HG02970 (cell line): ENCODE results near the gene BLACAT1.
"Not testable (repeated sequence)": the region's sequence is repeated elsewhere in the genome, so short reads cannot be mapped to it uniquely, and the experiment has no call there.

ENCODE experiments used
- ATAC-seq: cut with Tn5 transposase; IDR thresholded peaks from one replicate; pipeline ENCODE4 v1.9.1; 2021; ENCODE audit warnings: mild to moderate bottlenecking, moderate library complexity, moderate number of reproducible peaks; ENCODE audit not compliant: unreplicated experiment, low FRiP score

The BLACAT1 gene

DNA sequence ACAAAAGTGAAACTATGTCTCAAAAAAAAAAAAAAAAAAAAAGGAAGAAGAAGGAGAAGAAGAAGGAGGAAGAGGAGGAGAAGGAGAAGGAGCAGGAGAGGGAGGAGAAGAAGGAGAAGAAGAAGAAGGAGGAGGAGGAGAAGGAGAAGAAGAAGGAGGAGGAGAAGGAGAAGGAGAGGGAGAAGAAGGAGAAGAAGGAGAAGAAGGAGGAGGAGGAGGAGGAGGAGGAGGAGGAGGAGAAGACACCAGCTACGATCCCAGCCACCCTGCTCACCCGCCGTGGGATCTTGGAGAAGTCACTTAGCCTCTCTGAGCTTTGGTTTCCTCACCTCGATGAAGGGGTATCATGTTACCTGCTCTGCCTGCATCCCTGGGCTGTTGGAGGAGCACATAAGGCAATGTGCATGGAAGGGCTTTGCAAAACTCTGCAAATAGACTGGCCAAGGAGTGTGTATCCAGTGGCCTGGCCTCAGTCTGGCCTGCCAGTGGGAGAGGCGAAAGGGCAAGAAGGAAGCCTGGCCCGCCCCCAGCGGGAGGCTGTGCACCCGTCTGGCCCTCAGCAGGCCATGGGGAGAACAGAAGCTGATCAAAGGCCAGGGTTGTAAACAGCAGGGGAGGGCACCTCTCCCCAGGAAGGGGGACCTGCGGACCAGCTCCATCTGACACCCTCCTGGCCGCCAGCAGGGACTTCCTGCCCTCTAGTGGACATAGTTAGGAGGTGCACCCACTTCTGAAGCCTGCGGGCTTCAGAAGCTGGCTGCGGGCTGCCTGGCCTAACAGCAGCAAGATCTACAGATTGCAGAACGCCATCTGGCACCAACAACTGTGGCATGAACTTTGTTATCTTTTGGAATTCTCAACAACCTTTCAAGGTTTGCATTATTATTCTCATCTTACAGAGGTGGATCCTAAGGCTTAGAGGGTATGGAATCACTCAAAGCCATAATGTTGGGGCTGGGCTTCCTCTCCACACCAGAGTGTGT is 29.4 kb upstream of the BLACAT1 start:
- no peak for ATAC-seq

DNA sequence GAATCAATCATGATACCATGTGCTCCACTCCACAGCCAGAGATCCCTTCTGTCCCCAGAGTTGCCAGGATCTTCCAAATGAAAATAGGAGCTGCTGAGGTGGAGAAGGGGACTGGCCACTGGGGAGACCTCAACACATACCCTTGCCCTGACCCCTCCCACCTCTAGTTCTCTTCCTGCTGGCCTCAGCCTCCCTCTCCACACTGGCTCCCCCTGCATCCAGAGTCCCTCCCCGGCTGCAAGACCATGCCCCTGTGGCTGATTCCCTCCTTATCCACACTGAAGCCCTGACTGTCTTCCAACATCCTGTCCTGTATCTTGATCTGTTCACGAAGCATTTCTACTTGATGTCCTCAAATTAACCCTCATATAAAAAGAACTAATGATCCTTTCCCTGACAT is 27.5 kb upstream of the BLACAT1 start:
- ATAC-seq, result no peak

DNA sequence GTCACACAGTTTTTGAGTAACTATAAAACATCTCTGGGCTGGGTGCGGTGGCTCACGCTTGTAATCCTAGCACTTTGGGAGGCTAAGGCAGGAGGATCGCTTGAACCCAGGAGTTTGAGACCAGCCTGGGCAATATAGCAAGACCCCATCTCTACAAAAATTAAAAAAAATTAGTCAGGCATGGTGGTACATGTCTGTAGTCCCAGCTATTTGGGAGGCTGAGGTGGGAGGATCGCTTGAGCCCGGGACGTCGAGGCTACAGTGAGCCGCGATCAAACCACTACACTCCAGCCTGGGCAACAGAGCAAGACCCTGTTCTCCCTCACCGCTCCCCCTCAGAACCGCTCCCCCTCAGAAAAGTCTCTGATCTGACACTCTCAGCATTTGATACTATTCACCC is 26.7 kb upstream of the BLACAT1 start:
- not testable (repeated sequence) for ATAC-seq

DNA sequence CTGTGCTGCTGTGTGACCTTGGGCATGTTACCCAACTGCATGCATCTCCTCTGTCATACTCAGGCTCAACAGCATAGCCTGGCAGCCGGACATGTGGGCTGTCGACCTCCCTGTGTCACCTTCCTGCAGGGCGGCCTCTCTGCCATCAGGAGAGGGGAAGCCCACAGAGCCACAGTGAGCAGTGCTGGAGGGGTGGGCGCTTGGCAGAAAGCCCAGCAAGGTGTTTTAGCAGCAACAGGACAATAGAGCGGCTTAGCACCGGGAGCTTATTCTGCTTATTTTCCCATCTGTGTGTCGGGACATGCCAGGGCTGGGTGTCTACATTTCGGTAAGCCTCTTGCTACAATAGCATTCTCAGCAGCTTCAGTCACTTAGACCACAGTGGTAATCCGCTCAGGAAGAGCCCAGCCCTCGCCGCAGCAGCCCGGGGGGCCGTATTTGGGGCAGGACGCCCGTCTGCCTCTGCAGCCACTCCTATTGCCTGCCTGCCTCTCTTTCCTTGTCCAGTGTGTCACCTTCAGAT is 25.8 kb upstream of the BLACAT1 start:
- no peak for ATAC-seq

DNA sequence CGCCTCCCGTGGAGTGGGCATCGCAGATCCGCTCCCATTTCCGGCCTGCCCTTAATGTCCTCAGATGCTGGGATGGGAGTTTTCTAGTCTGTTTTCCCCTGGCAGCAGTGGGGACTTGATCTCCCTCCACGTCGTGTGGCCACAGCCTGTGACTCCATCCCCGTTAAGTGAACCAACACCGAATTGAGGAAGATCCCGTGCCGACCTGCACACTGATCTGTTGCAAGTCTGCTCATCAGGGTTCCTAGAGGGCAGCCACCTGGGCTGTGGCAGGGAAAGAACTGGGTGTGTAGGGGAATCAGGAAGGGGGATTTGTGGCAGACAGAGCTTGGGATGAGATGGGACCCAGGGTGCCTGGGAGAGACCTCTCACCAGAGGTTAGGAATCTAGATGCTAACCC is 25.4 kb upstream of the BLACAT1 start:
- no peak for ATAC-seq

DNA sequence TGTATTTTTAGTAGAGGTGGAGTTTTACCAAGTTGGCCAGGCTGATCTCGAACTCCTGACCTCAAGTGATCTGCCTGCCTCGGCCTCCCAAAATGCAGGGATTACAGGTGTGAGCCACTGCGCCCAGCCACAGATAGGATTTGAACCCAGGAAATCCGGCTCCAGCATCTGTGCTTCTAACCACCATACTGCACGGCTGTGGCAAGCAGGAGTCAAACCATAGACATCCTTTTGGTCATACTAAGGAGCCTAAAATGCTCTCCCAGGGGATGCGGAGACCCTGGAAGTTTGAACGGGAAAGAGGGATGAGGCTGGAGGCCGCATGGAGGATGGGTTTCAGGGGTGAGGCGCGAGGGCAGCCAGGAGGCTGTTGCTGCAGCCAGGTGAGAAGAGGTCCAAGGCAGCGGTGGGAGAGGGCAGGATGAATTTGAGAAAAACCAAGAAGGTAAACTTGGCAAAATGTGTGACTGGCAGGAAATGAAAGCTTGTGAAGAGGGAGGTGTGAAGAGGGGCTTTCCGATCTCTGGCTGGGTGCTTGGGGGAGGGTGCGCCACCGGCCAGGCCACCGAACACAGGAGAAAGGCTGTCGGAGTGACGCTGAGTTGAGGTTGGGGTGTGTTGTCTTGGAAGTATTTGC is 24.6 kb upstream of the BLACAT1 start:
- ATAC-seq, result no peak

DNA sequence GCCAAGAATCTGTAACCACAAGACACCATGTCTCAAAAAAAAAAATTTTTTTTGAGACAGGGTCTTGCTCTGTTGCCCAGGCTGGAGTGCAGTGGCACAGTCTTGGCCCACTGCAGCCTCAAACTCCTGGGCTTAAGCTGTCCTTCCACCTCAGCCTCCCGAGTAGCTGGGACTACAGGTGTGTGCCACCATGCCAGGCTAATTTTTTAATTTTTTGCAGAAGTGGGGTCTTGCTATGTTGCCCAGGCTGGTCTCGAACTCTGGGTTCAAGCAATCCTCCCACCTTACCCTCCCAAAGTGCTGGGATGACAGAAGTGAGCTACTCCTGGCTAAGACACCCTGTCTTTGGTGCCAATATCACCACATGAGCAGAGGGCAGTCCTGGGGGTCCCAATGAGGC is 23.1 kb upstream of the BLACAT1 start:
- not testable (repeated sequence) for ATAC-seq

DNA sequence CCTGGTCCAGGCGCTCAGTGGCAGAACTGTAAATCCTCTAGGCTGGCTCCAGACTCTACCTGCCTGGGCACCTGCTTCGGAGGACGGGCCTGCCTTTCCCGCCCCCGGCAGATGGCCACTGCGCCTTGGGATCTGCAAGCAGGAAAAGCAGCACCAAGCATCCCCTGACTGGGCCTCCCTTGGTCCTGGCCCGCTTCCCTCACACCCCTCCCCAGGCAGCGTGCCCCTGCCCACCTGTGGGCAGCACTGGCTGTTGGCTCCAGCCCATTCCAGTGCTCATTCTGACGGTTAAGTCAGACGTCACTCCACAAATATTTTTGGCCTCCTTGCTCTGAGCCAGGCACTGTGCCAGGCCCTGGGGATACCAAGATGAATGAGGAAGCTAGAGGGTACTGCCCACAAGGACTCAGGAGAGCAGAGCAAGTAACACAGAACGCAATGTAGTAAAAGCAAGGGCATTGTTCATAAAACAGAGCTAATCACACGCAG is 22.0 kb upstream of the BLACAT1 start:
- no peak for ATAC-seq

DNA sequence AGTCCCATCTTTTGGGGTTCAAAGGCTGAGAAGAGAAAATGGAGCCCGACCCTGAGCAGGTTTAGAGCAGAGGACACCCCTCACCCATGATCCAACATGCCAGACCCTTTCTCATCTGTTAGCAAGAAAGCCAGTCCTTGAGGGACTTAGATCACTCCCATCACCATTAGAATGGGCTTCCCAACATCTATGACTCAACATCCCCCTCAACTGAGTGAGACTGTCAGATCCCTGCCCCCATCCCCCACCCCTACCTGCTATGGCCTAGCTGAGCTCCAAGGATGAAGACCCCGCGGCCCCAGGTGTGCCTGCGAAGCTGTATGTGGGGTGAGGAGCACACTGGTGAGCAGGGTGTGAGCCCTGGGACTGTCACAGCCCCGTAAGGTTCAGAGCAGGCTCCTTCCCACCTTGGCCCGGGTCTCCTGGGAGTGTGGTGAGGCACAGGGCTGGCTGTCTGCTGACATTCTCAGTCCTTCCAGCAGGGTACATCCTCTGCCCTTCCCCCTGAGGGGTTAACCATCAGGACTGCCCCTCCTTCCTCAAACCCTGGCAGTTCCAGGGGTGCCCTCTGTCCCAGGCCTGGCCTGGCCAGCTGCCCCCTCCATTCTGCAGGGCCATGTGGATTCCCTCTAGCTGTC is 21.4 kb upstream of the BLACAT1 start:
- ATAC-seq, result no peak

DNA sequence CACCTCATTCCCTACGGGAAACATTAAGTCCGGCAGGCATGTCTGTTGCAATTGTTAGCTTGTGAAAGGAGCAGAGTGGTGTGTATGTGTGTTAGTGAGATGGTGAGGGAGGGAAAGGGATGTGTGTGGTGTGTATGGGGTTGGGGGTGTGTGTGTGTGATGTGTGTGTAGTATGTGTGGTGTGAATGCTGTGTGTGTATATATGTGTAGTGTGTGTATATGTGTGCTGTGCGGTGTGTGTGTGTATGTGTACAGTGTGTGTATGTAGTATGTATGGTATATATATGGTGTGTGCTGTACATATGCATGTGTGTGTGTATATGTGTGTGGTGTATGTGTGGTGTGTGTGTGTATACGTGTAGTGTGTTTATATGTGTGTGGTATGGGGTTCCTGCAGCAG is 20.8 kb upstream of the BLACAT1 start:
- ATAC-seq, result no peak

DNA sequence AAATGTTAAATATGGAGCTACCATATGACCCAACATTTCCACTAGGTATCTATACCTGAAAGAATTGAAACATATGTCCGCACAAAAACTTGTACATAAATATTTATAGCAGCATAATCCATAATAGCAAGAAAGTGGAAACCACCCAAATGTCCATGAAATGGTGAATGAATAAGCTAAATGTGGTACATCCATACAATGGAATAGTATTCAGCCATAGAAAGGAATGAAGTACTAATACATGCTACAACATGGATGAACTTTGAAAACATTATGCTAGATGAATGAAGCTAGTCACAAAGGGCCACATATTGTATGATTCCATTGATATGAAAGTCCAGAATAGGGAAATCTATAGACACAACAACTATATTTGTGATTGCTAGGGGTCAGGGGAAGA is 20.0 kb upstream of the BLACAT1 start:
- no peak for ATAC-seq

DNA sequence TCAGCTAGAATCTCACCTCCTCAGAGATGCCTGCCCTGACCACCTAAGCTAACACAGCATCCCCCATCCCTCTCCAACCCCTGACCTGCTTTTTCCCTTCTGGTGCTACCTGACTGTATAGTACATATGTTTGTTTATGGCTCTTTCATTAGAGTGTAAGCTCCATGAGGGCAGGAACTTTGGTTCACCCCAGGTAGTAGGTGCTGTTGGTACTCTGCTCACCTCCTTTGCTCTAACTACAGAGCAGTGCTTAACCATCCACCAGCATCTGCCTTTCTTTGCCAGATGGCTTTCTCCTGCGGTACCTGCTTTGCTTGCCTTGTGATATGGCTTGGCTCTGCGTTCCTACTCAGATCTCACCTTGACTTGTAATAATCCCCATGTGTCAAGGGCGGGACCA is 18.7 kb upstream of the BLACAT1 start:
- no peak for ATAC-seq

DNA sequence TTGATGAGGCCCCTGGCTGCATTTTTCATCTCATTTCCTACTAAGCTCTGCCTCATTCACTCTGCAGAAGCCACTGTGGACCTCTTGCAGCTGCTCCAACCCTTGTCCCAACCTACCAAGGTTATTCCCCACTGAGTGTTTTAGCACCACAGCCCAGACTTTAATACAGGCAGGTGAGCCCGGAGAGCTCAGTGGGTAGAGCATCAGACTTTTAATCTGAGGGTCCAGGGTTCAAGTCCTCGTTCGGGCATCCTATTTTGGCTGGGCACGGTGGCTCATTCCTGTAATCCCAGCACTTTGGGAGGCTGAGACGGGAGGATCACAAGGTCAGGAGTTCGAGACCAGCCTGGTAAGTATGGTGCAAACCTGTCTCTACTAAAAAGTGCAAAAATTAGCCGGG is 18.1 kb upstream of the BLACAT1 start:
- no peak for ATAC-seq

DNA sequence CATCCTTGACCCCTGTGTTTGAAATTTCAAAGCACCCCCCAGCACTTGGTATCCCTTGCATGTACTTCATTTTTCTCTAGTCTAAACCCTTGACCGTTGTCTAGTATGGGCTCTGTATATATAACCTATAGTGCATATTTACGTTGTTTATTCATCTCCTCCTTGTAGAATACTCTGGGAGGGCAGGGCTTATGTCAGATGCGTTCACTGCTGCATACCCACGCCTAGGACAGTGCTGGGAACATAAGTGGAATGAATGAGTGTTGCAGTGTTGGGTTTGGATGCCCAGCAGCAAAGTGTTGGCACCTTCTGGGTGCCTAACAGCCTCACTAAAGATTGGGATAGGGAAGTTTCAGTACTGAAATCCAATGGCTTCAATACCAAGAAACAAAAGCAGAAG is 17.6 kb upstream of the BLACAT1 start:
- no peak for ATAC-seq

DNA sequence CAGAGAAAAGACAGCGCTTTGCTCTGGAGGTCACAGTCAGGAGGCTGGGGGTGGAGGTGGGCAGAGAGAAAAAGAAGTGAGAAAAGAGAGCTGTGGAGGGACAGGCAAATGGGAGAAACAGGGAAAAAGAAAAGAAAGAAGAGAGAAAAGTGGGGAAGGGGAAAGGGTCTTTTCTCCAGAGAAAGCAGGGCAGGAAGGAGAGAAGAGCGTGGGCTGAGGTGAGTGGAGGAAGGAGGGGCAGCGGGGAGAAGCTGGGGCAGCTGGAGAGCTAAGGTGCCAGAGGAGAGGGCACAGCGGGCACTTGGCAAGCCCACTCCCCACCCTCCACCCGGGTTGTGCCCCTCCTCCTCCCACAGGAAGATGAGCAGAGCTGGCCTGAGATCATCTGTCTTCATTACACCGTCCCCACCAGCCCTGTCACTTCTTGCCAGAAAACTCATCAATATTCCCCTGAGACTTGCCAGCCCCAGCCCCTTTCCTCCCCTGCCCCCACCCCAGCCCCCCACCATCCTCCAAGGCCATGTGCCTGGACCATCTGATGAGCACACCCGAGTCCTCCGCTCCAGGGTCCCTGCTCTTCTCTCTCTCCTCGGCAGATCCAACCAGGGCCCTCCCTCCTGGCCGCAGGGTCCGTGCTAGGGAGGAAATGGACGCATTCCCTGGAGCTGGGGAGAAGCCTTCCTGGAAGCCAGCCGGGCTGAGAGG is 17.0 kb upstream of the BLACAT1 start:
- no peak for ATAC-seq

DNA sequence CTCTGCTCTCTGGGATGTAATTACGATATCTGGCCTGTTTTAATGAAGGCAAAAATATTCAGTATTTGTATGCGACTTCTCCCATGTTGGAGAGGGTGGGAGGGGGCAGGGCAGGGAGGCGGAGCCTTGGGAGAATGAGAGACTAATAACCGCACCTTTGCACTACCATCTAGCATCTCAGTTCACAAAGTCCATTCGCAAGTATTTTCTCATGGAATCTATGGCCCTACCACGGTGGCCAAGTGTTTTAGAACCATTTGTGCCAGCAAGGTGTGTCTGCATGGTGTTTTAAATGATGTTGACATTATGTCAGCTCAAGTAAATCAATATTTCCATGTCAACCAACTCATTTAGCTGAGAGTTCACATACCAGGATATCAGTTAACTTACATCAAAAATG is 14.3 kb upstream of the BLACAT1 start:
- ATAC-seq, result no peak

DNA sequence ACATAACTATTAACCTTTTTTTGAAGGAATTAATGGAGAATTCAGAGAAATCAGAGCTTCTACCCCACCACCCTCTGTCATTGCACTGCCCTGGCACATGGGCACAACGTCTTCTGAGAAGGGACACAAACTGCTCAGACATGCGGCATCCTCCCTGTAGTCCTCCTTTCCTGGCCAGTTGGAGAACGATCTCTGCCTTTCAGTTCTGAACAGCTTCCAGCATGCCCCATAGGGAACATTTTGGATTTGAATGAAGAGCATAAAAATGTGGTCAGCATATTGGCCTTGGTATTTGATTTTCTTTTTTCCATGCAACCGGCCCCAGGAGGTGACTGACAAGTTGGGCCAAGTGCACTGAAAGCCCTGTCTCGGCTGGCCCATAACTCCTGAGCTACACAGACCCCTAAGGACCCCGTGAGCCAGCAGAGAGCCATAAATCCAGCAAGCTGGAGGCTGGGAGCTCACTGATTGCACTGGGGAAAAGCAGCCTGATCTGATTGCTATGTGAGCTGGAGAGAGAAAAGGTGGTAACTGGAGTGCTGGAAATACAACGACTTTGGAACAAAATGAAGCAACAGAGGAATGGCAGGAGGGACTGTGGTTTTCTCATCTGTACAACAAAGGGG is 10.9 kb upstream of the BLACAT1 start:
- no peak for ATAC-seq

DNA sequence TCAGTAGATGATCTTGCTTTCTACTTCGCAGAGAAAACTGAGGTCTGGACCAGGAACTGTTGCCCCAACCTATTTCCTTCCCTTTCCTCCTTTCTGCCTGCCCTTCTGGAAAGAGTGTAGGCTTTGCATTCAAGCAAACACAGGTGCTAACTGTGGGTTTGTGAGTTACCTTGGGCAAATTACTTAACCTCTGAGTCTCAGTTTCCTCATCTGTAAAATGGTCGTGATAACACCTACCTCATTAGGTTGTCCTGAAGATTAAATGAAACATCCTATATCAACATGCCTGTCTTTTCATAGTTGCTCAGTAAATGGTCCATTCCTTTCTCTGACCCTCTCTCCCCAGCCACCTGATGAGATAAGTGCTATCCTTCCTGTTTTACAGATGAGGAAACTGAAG is 9.5 kb upstream of the BLACAT1 start:
- ATAC-seq, result no peak

DNA sequence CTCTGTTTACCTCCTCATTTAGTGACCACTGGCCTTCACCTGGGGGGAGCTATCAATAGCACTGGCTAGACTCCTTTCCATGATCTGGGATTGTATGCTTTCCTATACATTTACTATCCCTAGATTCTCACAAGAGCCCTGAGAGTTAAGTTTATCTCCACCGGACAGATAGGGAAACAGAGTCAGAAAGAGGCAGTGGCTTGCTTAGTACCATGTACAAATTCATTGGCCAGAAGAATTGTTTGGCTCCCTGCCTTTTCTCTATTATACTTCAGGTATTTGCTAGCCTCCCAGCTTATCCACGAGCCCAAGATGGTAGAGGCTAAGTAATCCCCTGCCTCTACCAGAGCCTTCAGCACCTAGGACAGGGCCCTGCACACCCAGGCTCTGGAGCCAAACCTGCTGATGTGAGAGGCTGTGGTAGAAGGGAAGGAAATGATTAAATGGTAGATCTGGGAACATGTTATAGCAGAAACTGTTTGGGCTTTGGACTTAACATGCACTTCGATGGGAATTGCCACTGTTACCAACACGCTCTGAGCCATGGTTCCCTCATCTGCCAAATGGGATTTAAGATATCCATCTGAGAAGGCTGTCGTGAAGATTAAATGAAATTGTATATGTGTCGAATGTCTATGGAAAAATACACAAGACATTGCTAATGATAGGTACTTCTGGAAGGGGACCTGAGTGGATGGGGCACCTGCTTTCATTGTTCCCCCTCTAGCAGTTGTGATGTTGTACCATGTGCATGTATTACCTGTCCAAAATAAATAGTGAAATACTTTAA is 3.1 kb upstream of the BLACAT1 start:
- ATAC-seq, result no peak
